Muscle of arm (tissue), 12 donors: ENCODE measurements around the gene CD8B2. TPM values are rescaled to one million over a fixed set of nuclear protein-coding genes. Genes with fewer than 3 reads are reported as not detected.
"Not testable (repeated sequence)": the region's sequence is repeated elsewhere in the genome, so short reads cannot be mapped to it uniquely, and the experiment has no call there.

Experiments
- DNase-seq: peaks from one replicate; pipeline ENCODE4 v3.0.0-alpha.2; 2013
- polyA plus RNA-seq, 12 donors: library from polyadenylated mRNA; unstranded; fragments of 120-200 nt; gene quantifications; one replicate each; pipeline ENCODE4 v1.2.1, GENCODE V29; 2013; ENCODE audit not compliant: insufficient read length in 12 of 12

The CD8B2 gene
- polyA plus RNA-seq, 12 donors, result 0.04 to 0.22 (median 0.09) TPM; not detected in 4

DNA sequence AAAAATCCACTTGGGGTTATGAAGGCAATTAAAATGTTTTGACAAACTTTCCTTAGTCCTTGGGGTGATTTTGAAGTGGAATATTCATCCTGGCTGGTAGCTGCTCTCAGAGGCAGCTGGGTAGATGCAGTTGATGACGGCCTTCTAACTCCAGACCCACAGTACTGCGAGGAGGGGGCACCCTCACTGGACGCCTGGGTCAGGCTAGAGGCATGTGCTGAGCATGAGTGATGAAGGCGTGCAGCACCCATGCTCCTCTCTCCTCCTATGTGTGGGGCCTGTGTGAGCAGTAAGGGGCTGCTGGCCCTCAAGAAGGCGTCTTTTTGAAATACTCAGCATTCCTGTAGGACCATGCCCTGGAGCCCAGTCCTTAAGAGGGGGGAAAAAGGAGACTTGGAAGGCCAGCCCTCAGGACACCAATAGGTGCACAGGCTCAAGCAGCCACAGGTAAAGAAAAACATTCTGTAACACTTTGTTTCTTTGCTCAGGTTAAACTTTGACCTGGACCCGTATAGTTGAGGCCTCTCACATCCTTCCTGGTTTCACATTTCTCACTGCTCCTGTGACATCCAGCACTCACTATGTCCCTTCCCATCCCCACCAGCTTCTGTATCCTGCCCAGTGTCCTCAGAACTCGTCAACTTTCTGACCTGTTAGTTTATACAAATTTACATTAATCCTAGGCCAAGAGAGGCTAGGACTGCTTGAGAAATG is 64.4 kb downstream of the CD8B2 start:
- no peak for DNase-seq

DNA sequence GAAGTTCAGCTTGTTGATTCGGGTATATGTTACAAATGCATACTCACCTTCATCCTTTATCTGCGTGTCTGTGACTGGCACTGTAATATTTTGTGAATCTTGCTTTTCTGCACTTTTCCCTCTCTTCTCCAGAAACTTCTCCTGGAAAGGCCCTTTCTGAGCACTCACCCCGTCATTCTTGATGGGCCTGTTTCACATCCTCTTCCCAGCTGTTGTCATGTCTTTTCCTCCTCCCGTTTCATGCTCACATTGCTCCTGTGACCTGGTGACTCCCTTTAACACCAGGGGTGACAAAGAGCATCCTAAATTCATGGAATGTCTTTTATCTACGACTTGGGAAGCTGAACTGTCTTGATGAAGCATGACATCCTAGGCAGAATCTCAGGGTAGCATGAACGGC is 65.8 kb downstream of the CD8B2 start:
- DNase-seq, result no peak

DNA sequence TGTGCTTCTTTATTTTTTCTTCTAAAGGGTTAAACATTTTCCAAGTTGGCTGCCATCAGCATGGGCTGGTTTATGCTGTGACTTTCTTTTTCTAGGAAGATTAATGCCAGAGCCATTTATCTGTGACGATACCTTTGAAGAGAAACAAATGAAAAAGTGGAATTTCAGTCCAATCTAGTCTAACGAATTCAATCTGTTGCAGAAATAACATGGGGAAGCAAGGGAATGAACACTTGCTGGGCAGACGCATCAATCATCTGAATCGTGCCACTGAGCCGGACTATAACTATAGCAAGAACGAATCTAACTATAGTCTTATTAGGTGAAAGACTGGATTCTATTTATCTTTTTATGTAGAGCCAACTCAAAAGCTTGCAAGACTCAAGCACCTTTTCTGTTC is 66.2 kb downstream of the CD8B2 start:
- no peak for DNase-seq

GRCh38 chr2:106554411-106554810 is 67.2 kb downstream of the CD8B2 start:
- no peak for DNase-seq

DNA sequence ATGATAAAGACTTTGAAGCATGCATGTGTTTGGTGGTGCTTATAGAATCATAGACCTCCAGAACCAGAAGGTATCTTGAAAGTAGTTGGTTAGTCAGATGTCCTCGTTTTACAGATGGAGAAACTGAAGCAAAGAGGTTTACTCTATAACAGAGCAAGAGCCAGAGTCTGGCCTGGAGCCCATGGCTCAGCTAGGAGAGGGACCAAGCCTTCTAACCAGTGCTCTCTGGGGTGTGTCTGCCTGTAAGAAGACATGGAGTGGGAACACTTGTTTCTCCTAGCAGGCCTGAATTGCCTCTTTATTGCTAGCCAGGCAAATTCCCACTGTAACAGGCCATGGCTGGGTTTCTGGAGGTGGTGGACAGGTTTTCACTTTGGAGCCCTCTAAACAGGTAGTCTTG is 67.9 kb downstream of the CD8B2 start:
- DNase-seq, result no peak

DNA sequence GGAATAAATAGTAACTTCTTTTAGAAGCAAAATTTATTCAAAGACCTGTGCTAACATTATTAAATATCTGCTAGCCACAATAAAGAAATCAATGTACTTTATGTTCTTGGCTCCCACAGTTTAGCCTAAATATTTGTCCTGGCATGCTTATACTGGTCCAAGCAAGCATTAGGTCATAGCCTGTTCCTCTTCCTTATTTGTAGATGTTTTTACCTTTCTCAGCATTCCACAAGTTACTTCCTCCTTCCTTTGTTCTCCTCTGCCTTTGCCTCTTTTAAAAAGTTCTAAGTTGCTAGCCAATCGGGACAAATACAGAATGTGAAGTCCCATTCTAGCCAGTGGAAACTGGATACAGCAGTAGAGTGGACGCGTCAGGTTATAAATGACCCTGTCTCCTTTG is 72.6 kb downstream of the CD8B2 start:
- not testable (repeated sequence) for DNase-seq

DNA sequence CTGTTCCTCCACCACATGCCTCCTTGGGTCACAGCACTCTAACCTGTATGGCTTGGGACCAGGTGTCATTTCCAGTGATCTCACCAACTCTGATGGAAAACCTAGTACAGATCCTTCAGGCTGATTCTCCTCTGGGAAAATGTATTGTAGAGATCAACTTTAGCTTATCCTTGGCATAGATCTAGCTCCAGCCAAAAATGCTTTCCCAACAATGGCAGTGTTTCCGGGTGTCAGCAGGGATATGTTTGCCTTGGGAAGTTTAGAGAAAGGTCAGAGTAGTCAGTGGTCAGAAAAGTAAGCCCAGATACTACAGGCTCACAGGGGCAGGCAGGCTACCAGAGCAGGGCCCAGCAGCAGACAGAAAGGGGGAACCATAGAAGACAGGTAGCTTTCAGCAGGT is 73.6 kb downstream of the CD8B2 start:
- DNase-seq, result no peak

GRCh38 chr2:106561356-106561755 is 74.2 kb downstream of the CD8B2 start:
- DNase-seq, result peak; percentile 43

DNA sequence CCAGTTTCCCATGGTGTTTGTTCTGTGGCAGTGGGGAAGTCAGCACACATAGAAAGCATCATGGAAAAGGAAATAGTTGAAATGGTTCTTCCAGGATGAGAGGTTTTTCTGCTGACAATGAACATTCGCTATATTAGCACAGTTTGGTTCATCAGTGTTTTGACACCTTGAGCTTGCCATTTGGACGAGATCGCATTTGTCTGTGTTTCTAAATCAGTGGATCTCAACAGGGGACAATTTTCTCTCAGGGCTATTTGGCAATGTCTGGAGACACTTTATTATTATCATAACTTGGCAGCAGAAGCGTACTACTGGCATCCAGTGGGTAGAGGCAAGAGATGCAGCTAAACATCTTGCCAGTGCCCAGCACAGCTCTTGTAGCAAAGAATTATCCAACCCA is 74.6 kb downstream of the CD8B2 start:
- no peak for DNase-seq

DNA sequence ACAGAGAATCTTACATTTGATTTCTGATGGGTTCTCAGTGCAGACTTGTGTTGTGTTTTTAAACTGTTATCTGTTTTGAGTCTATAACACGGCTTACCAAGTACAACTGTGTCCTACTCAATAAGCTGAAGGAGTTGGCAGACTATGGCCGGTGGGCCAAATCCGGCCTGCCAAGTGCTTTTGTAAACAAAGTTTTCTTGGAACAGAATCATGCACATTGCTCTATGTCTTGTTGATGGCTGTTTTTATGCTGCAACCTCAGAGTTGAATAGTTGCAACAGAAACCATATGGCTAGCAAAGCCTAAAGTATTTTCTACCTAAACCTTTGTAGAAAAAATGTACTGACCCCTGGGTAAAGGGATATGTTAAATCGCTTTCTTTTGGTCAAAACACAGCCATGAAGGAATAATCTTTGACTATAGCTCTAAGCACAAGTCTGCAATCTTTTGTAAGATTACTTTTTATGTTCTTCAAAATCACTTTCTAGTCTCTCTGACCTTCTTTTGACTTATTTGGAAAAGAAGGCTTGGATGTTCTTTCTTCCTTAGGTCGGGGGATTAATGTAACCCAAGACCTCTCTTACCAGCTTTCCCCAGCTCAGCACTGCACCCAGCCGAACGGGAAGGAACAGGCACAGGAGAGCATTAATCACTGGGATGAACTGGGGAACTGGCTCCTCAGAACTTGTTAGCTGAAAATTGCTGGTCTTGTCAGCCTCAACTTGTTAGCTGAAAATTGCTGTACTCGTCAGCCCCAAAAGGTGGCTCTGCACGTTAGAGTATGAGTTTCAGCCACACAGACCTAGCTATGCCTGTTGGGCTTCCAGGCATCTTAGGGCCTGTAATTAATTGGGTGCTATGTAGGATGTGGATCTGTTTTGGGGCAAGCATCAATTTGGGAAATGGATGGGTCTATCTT is 75.4 kb downstream of the CD8B2 start:
- no peak for DNase-seq

GRCh38 chr2:106563195-106563594 is 76.0 kb downstream of the CD8B2 start:
- DNase-seq, result no peak

- DNase-seq, result no peak
These were observed 78.4 kb downstream of the CD8B2 start for GRCh38 chr2:106565599-106565998.

DNA sequence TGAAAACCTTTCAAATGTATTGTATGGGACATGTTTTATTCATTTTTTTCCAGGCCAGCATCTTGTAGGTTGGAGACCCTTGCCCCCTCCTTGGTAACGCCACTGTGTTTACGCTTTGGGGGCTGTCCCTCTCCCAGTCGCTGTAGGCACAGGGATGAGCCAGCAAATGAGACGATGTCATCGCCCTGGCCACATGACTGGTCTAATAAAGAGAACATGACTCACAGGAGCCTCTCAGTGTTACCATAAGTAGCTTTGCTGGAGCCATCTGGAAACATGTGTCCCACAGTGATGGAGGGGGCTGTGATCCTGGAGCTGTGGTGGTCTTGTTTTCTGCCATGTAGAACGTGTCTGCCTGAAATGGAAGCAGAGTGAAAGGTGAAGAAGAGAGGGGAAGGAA is 78.9 kb downstream of the CD8B2 start:
- no peak for DNase-seq

DNA sequence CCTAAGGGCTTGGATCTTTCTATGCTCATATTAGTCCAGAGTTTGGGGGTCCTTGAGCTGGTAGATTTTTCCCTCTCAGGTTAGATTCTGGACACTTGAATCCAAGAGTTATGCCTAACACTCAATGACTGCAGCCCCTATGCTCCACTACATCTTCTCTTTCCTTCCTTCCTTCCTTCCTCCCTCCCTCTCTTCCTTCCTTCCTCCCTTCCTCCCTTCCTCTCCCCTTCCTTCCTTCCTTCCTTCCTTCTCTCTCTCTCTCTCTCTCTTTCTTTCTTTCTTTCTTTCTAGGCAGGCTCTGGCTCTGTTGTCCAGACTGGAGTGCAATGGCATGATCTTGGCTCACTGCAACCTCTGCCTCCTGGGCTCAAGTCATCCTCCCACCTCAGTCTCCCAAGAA is 79.3 kb downstream of the CD8B2 start:
- not testable (repeated sequence) for DNase-seq

DNA sequence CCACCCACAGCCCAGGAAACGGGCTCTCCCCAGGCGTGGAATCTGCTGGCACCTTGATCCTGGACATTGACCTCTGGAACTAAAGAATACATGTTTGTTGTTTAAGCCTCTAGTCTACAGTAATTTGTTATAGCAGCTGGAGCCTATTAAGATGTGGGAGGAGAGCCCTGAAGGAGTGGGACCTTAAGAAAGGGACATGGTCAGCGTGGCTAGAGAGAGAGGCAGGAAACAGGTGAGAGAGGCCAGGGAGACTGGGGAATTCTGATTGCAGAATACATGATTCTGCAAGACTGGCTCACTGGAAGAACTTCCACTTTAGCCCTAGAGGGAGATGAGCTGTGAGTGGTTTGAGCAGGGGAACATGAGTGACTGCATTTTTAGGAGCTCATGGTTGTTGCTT is 83.2 kb downstream of the CD8B2 start:
- DNase-seq, result no peak

Other genes starting within 250 kb of the CD8B2 start
- gene RGPD3, start 19.0 kb upstream of the CD8B2 start, polyA plus RNA-seq, result under 1 TPM in 10 of 12 donors, not detected in 2; 0.05 to 0.36 (median 0.14) TPM